H1 (cell line): Measurements from ENCODE around the gene SLC9A3. TPM values are rescaled to one million over a fixed set of nuclear protein-coding genes. Genes with fewer than 3 reads are reported as not detected.

Experiments
- CHD1 ChIP-seq: IDR thresholded peaks from 2 replicates; pipeline ENCODE4 v1.6.1; 2012; ENCODE audit warnings: low read depth, low read length, improper control_type of control experiment
- CREB1 ChIP-seq: IDR thresholded peaks from 2 replicates; pipeline ENCODE4 v1.6.1; 2012; ENCODE audit warnings: inconsistent platforms
- EZH2 ChIP-seq: fragments of 200-600 bp; sonication (generic); IDR thresholded peaks from 2 replicates; pipeline ENCODE4 v1.7.1; 2012; ENCODE audit warnings: low read depth, mild to moderate bottlenecking, moderate library complexity, low read length, inconsistent platforms; ENCODE audit not compliant: severe bottlenecking
- MAX ChIP-seq: IDR thresholded peaks from 2 replicates; pipeline ENCODE4 v1.6.1; 2012; ENCODE audit warnings: inconsistent platforms
- RNF2 ChIP-seq: fragments of 200-900, 300-1000 bp; sonication (generic); IDR thresholded peaks from 2 replicates; pipeline ENCODE4 v1.7.1; 2016; ENCODE audit warnings: borderline replicate concordance, low read depth, mild to moderate bottlenecking, antibody characterized with exemption, low read length; ENCODE audit not compliant: poor library complexity, severe bottlenecking; ENCODE audit errors: missing control alignments
- SIRT6 ChIP-seq: IDR thresholded peaks from one replicate; pipeline ENCODE4 v1.7.1; 2012; ENCODE audit warnings: low read length, inconsistent platforms
- polyA plus RNA-seq, 7 experiments: library from polyadenylated mRNA; depleted of rRNA in 3 of 7; stranded (reverse) in 5 of 7; unstranded in 2 of 7; fragments of >200 nt in 5 of 7; fragments of 200-250 nt in 2 of 7; gene quantifications; 1 replicate in 5 of 7; 2 replicates in 1 of 7; 4 replicates in 1 of 7; pipeline versions ENCODE4 v1.2.1 to v1.2.3, GENCODE V29; 2011 to 2013; ENCODE audit warnings: missing spikeins in 2 of 7, mixed read lengths in 2 of 7
- total RNA-seq: library from RNA; stranded (reverse); fragmentation: NEBNext Ultra II Directional; extraction: Animal tissue kit (Norgen Biotek cat#: 25700); gene quantifications from 2 replicates; pipeline ENCODE4 v1.2.1, GENCODE V29; 2021
- TF ChIP-seq, protein P1 (sequence below): IDR thresholded peaks from 2 replicates; pipeline ENCODE4 v1.6.1; 2012; ENCODE audit warnings: inconsistent platforms

Gene SLC9A3
- total and polyA plus RNA-seq, 2 of the 8 experiments (the other 6 are each of a cell fraction or from before 2014, with no cell fraction given), result 0.95 to 1.0 TPM

DNA sequence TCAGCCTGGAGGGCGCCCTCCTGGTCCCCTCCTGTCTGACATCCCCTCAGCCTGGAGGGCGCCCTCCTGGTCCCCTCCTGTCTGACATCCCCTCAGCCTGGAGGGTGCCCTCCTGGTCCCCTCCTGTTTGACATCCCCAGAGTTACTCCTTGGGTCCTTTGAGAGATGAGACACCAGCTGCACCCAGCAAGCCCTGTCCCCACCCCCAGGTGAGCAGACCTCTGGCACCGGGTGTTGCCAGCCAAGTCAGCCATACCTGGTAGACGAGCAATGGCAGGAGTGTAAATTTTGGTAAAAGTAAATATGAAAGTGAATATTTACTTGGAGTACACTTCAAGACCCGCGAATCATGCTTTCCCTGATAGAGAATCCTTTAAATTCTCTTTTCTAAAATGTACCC, 55.8 kb downstream of the SLC9A3 start (continued):
- TF ChIP-seq MAX, result no peak
- TF ChIP-seq CREB1, result no peak
- TF ChIP-seq, protein P1, sequence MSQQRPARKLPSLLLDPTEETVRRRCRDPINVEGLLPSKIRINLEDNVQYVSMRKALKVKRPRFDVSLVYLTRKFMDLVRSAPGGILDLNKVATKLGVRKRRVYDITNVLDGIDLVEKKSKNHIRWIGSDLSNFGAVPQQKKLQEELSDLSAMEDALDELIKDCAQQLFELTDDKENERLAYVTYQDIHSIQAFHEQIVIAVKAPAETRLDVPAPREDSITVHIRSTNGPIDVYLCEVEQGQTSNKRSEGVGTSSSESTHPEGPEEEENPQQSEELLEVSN, result no peak
- TF ChIP-seq SIRT6, result no peak
- TF ChIP-seq RNF2, result no peak
- no peak for TF ChIP-seq EZH2
- no peak for TF ChIP-seq CHD1
